OCI-LY1 (cell line): ENCODE data around the gene PRKAR2B.
A peak's percentile ranks its signal among the peaks of the same experiment; 100 is the strongest.

Source experiments
- H2AFZ ChIP-seq: fragments of 200-600 bp; sonication (generic), shearing (Covaris generic); 2 replicates; pipeline ENCODE4 v1.6.0; 2014; ENCODE audit warnings: antibody characterized with exemption, mild to moderate bottlenecking, low read length
- H3F3A ChIP-seq: fragments of 200-600 bp; sonication (generic), shearing (Covaris generic); 2 replicates; pipeline ENCODE4 v1.6.0; 2014; ENCODE audit warnings: mild to moderate bottlenecking, antibody characterized with exemption, low read length, moderate library complexity; ENCODE audit not compliant: insufficient read depth
- H3K27ac ChIP-seq: fragments of 200-600 bp; sonication (generic); 2 replicates; pipeline ENCODE4 v1.5.1; 2014; ENCODE audit warnings: low read length, mixed run types, mild to moderate bottlenecking, low read depth; ENCODE audit not compliant: poor library complexity, severe bottlenecking
- H3K27me3 ChIP-seq: fragments of 200-600 bp; sonication (generic); 2 replicates; pipeline ENCODE4 v1.6.0; 2014; ENCODE audit warnings: antibody characterized with exemption, mild to moderate bottlenecking, low read length, moderate library complexity; ENCODE audit not compliant: insufficient read depth
- H3K36me3 ChIP-seq: fragments of 200-600 bp; sonication (generic); 2 replicates; pipeline ENCODE4 v1.6.1; 2014; ENCODE audit warnings: mild to moderate bottlenecking, antibody characterized with exemption, low read length, moderate library complexity, mixed read lengths; ENCODE audit not compliant: insufficient read depth
- H3K4me1 ChIP-seq: fragments of 200-600 bp; sonication (generic); 2 replicates; pipeline ENCODE4 v1.5.1; 2014; ENCODE audit warnings: mild to moderate bottlenecking, low read length, moderate library complexity; ENCODE audit not compliant: insufficient read depth, severe bottlenecking
- H3K4me2 ChIP-seq: fragments of 200-600 bp; sonication (generic), shearing (Covaris generic); 2 replicates; pipeline ENCODE4 v1.6.1; 2014; ENCODE audit warnings: low read length
- H3K4me3 ChIP-seq: fragments of 200-600 bp; sonication (generic); 2 replicates; pipeline ENCODE4 v1.5.1; 2014; ENCODE audit warnings: low read length, low read depth, mild to moderate bottlenecking, mixed read lengths; ENCODE audit not compliant: poor library complexity, severe bottlenecking
- H3K79me2 ChIP-seq: fragments of 200-600 bp; shearing (Covaris generic); 2 replicates; pipeline ENCODE4 v1.6.1; 2016; ENCODE audit warnings: mixed run types, low read length, mixed read lengths; ENCODE audit not compliant: insufficient read depth
- H3K9ac ChIP-seq: fragments of 200-600 bp; sonication (generic), shearing (Covaris generic); 2 replicates; pipeline ENCODE4 v1.6.1; 2014; ENCODE audit warnings: mild to moderate bottlenecking, low read length, mixed read lengths
- H3K9me2 ChIP-seq: fragments of 200-600 bp; sonication (generic), shearing (Covaris generic); 2 replicates; pipeline ENCODE4 v1.6.1; 2014; ENCODE audit warnings: low read depth, mild to moderate bottlenecking, low read length, mixed read lengths
- H3K9me3 ChIP-seq: fragments of 200-600 bp; shearing (Covaris generic); 2 replicates; pipeline ENCODE4 v1.6.1; 2014; ENCODE audit warnings: low read length, mixed read lengths
- H4K20me1 ChIP-seq: fragments of 200-600 bp; sonication (generic), shearing (Covaris generic); 2 replicates; pipeline ENCODE4 v1.6.0; 2016; ENCODE audit warnings: mild to moderate bottlenecking, low read length; ENCODE audit not compliant: insufficient read depth
- EZH2 ChIP-seq: fragments of 200-600 bp; sonication (generic), shearing (Covaris generic); IDR thresholded peaks from 2 replicates; pipeline ENCODE4 v1.8.0; 2017; ENCODE audit warnings: borderline replicate concordance, mixed run types, mild to moderate bottlenecking, antibody characterized with exemption, low read length, moderate library complexity, mixed read lengths
- TF ChIP-seq, protein P1 (sequence below): fragments of 200-600 bp; sonication (generic), shearing (Covaris generic); IDR thresholded peaks from 2 replicates; pipeline ENCODE4 v1.5.1; 2017; ENCODE audit warnings: mild to moderate bottlenecking, antibody characterized with exemption, low read length, moderate library complexity, mixed read lengths

The PRKAR2B gene

GRCh38 chr7:107147464-107148393 lies 103.2 kb downstream of the PRKAR2B start:
- no peak overlapping the region; the same call in 1 of the 2 replicates for H3K4me2 ChIP-seq
- no peak overlapping the region for H2AFZ ChIP-seq
- H3K79me2 ChIP-seq, result no peaks in the 10 kb centered on the region
- H3K9me2 ChIP-seq, result no peaks in the 10 kb centered on the region
- H3F3A ChIP-seq, result no peaks in the 10 kb centered on the region
- no peak overlapping the region for H3K9ac ChIP-seq
- H4K20me1 ChIP-seq, result no peaks in the 10 kb centered on the region
- no peaks in the 10 kb centered on the region for H3K36me3 ChIP-seq
- H3K27ac ChIP-seq, result no peak overlapping the region
- TF ChIP-seq, protein P1, sequence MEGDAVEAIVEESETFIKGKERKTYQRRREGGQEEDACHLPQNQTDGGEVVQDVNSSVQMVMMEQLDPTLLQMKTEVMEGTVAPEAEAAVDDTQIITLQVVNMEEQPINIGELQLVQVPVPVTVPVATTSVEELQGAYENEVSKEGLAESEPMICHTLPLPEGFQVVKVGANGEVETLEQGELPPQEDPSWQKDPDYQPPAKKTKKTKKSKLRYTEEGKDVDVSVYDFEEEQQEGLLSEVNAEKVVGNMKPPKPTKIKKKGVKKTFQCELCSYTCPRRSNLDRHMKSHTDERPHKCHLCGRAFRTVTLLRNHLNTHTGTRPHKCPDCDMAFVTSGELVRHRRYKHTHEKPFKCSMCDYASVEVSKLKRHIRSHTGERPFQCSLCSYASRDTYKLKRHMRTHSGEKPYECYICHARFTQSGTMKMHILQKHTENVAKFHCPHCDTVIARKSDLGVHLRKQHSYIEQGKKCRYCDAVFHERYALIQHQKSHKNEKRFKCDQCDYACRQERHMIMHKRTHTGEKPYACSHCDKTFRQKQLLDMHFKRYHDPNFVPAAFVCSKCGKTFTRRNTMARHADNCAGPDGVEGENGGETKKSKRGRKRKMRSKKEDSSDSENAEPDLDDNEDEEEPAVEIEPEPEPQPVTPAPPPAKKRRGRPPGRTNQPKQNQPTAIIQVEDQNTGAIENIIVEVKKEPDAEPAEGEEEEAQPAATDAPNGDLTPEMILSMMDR, result peak; percentile 94
- TF ChIP-seq EZH2, result no peak
- no peak overlapping the region for H3K4me3 ChIP-seq
- H3K27me3 ChIP-seq, result no peaks in the 10 kb centered on the region
- no peaks in the 10 kb centered on the region for H3K9me3 ChIP-seq
- H3K4me1 ChIP-seq, result peaks cover 7% of the 10 kb centered on the region

DNA sequence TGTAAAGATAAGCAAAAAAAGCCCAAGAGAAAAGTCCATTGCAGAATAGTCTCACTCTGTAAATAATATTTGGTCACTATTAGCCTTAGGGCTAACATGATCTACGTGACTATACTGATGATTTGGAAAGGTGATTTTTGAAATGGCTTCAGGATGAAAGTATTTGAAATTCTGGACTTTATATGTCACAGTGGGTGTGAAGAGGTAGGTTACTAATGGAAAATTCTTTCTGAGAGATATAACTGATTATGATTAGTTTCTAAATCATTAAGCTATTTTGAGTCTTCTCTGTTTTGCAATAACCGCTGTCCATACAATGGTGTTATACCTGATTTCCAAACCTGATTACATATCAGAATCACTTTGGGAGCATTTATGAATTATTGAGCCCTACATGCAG lies 104.2 kb downstream of the PRKAR2B start:
- Histone ChIP-seq H3K9me3 (no peaks in the 10 kb centered on the region), H3K36me3 (no peaks in the 10 kb centered on the region), H4K20me1 (no peaks in the 10 kb centered on the region), H3K27me3 (no peaks in the 10 kb centered on the region), H3K79me2 (no peaks in the 10 kb centered on the region), H3K4me1 (peaks cover 7% of the 10 kb centered on the region), H3K9me2 (no peaks in the 10 kb centered on the region), H3K4me2 (no peak overlapping the region), H3K27ac (no peak overlapping the region), H3K9ac (no peak overlapping the region), H3K4me3 (no peak overlapping the region), H3F3A (no peaks in the 10 kb centered on the region), H2AFZ (no peak overlapping the region)
- TF ChIP-seq, protein P1, result no peak
- no peak for TF ChIP-seq EZH2

DNA sequence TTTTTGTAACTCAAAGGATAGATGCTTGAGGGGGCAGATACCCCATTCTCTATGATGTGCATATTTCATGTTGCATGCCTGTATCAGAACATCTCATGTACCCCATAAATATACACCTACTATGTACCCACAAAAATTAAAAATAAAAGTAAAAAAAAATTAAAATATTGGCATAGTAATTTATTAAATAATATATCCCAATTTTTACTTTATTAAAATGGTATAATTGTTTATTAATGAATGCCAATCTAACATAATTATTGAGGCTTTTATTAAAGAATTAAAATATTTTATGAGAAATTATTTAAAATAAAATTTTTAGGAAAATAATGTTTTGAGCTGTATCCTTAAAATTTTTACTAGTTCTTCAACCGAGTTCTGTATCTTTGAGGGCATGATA lies 105.4 kb downstream of the PRKAR2B start:
- Histone ChIP-seq H3K4me2 (no peak overlapping the region), H3K9me3 (no peaks in the 10 kb centered on the region), H3K4me1 (peaks cover 7% of the 10 kb centered on the region), H3K9ac (no peak overlapping the region), H3K36me3 (no peaks in the 10 kb centered on the region), H2AFZ (no peak overlapping the region), H4K20me1 (no peaks in the 10 kb centered on the region), H3K27ac (no peak overlapping the region), H3K9me2 (no peaks in the 10 kb centered on the region), H3K4me3 (no peak overlapping the region), H3K79me2 (no peaks in the 10 kb centered on the region), H3K27me3 (no peaks in the 10 kb centered on the region), H3F3A (no peaks in the 10 kb centered on the region)
- TF ChIP-seq, protein P1, result no peak
- TF ChIP-seq EZH2, result no peak
